Karpas-422 (cell line): ENCODE results near the gene SLC36A2. TPM values are rescaled to one million over a fixed set of nuclear protein-coding genes. Genes with fewer than 3 reads are reported as not detected.

Source experiments
- DNase-seq: peaks from one replicate; pipeline ENCODE4 v3.0.0-alpha.2; 2015
- H2AFZ ChIP-seq: fragments of 200-600 bp; sonication (generic); 2 replicates; pipeline ENCODE4 v1.6.1; 2014; ENCODE audit warnings: antibody characterized with exemption, low read length, mixed read lengths
- H3K27ac ChIP-seq: fragments of 200-600 bp; sonication (generic); 2 replicates; pipeline ENCODE4 v1.5.1; 2014; ENCODE audit warnings: mild to moderate bottlenecking, low read length, moderate library complexity
- H3K27me3 ChIP-seq: fragments of 200-600 bp; sonication (generic); 2 replicates; pipeline ENCODE4 v1.6.1; 2014; ENCODE audit warnings: low read length, mixed read lengths
- H3K36me3 ChIP-seq: fragments of 200-600 bp; sonication (generic); 2 replicates; pipeline ENCODE4 v1.6.1; 2014; ENCODE audit warnings: low read length, mixed read lengths; ENCODE audit not compliant: insufficient read depth
- H3K4me1 ChIP-seq: fragments of 200-600 bp; sonication (generic); 2 replicates; pipeline ENCODE4 v1.6.1; 2014; ENCODE audit warnings: mild to moderate bottlenecking, low read length, mixed read lengths
- H3K4me2 ChIP-seq: fragments of 200-600 bp; sonication (generic); 2 replicates; pipeline ENCODE4 v1.6.1; 2014; ENCODE audit warnings: low read length, low read depth, mild to moderate bottlenecking; ENCODE audit not compliant: poor library complexity, severe bottlenecking
- H3K4me3 ChIP-seq: fragments of 200-600 bp; sonication (generic); 2 replicates; pipeline ENCODE4 v1.5.1; 2014; ENCODE audit warnings: mild to moderate bottlenecking, antibody characterized with exemption, low read length, mixed read lengths
- H3K79me2 ChIP-seq: fragments of 200-600 bp; sonication (generic); 2 replicates; pipeline ENCODE4 v1.6.1; 2014; ENCODE audit warnings: mild to moderate bottlenecking, low read length, mixed read lengths
- H3K9ac ChIP-seq: fragments of 200-600 bp; sonication (generic); 2 replicates; pipeline ENCODE4 v1.6.0; 2014; ENCODE audit warnings: low read length
- H3K9me2 ChIP-seq: fragments of 200-600 bp; sonication (generic), shearing (Covaris generic); replicated peaks from 2 replicates; pipeline ENCODE4 v1.6.0; 2014; ENCODE audit warnings: mild to moderate bottlenecking, low read length, moderate library complexity; ENCODE audit not compliant: insufficient read depth
- H3K9me3 ChIP-seq: fragments of 300-700, 200-600 bp; sonication (generic); 2 replicates; pipeline ENCODE4 v1.6.1; 2014; ENCODE audit warnings: low read length, mixed read lengths
- H4K20me1 ChIP-seq: fragments of 200-600 bp; sonication (generic); 2 replicates; pipeline ENCODE4 v1.6.1; 2014; ENCODE audit warnings: mild to moderate bottlenecking, antibody characterized with exemption, low read length, low read depth; ENCODE audit not compliant: insufficient read depth
- total RNA-seq: library from RNA; depleted of rRNA; stranded (reverse); fragments of >200 nt; shearing (Covaris generic); gene quantifications from 2 replicates; pipeline ENCODE4 v1.2.3, GENCODE V29; 2014; ENCODE audit warnings: low replicate concordance; rRNA removed

SLC36A2 gene
- total RNA-seq, 1 experiment from 2014 or later, result not detected

DNA sequence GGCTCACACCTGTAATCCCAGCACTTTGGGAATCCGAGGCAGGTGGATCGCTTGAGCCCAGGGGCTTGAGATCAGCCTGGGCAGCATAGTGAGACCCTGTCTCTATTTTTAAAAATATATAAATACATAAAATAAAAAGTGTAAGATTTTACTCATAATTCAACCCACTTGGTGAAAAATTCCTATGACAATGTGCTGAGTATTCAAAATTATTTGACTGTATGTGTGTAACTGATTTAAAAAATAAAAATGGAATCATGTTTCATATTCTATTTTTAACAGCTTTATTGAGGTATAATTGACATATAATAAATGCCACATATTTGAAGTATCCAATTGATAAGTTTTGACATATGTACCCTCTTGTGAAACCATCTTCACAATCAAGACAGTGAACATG lies 71.6 kb downstream of the SLC36A2 start:
- Histone ChIP-seq H3K9ac (no peak overlapping the region), H3K4me1 (no peaks in the 10 kb centered on the region), H3K4me3 (no peak overlapping the region), H3K4me2 (no peak overlapping the region), H3K79me2 (no peaks in the 10 kb centered on the region), H2AFZ (no peak overlapping the region), H4K20me1 (no peaks in the 10 kb centered on the region), H3K36me3 (0 out of 2 replicates have a peak, but pooled peaks cover under 1% of the 10 kb centered on the region), H3K27ac (no peak overlapping the region), H3K9me2 (no peaks in the 10 kb centered on the region), H3K27me3 (no peaks in the 10 kb centered on the region), H3K9me3 (no peaks in the 10 kb centered on the region)
- no peak for DNase-seq

DNA sequence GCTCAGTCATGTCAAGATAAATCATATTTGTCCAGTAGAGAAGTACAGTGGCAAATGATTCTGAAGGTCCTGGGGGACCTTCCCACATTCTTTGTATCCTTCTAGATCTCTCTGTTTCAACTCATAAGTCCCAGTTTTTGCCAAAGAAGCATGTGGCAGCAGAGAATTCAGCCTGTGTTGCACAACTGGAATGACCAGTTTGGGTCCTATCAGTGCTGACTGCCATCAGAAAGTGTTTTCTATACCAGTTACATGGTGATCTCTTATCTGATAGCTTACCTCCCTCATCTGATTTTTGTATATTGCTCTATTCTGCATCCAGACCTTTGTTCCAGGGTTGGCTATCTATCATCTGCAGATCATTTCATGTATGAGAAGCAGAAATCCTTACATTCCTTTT lies 72.7 kb downstream of the SLC36A2 start:
- H3K36me3 ChIP-seq, result peaks cover 12% of the 10 kb centered on the region; the same call in 1 of the 2 replicates
- no peaks in the 10 kb centered on the region for H4K20me1 ChIP-seq
- H3K9me2 ChIP-seq, result no peaks in the 10 kb centered on the region
- H3K9ac ChIP-seq, result no peak overlapping the region
- peaks cover 5% of the 10 kb centered on the region for H3K4me1 ChIP-seq
- H3K4me2 ChIP-seq, result no peak overlapping the region
- no peaks in the 10 kb centered on the region for H3K9me3 ChIP-seq
- no peak overlapping the region for H3K27ac ChIP-seq
- H3K79me2 ChIP-seq, result no peaks in the 10 kb centered on the region
- no peak for DNase-seq
- H3K27me3 ChIP-seq, result no peaks in the 10 kb centered on the region
- H2AFZ ChIP-seq, result no peak overlapping the region
- H3K4me3 ChIP-seq, result no peak overlapping the region

DNA sequence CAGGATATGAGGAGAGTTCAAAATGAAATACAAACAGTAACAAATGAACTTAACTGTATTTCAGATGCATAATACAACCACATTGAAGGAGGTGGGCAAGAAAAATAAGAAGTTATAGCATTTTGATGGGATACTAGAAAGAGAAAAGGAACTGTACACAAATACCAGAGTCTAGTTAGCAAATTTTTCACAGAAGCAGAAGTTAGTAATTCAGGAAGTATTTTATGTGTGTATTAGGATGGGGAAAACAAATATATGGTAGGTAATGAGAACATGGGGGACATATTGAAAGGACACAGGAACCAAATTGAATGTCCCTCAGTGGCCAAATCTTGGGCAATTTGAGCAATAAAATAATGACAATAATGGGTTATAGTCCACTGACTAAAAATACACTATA lies 76.0 kb downstream of the SLC36A2 start:
- Histone ChIP-seq H3K4me1 (peaks cover 5% of the 10 kb centered on the region), H3K36me3 (peaks cover 27% of the 10 kb centered on the region; the same call in 1 of the 2 replicates), H3K9me3 (no peaks in the 10 kb centered on the region), H3K4me3 (no peak overlapping the region), H3K9me2 (no peaks in the 10 kb centered on the region), H3K27ac (no peak overlapping the region), H2AFZ (no peak overlapping the region), H4K20me1 (no peaks in the 10 kb centered on the region), H3K9ac (no peak overlapping the region), H3K27me3 (no peaks in the 10 kb centered on the region), H3K79me2 (no peaks in the 10 kb centered on the region), H3K4me2 (no peak overlapping the region)
- no peak for DNase-seq

DNA sequence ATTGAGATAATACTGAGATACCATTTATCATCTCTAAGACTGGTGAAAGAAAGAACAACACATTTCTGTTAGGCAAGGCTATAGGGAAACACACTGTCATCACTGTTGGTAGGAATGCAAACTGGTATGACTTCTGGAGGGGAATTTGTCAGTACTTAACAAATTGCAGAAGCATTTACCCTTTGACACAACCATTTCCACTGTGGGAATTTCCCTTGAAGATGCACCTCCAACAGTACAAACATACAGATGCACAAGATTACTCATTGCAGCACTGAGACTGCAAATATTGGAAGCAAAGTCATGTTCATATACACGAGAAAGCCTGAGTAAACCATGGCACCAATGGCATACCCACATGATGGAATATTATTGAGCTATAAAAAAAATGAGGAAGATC lies 76.8 kb downstream of the SLC36A2 start:
- Histone ChIP-seq H3K4me1 (peaks cover 5% of the 10 kb centered on the region), H3K79me2 (no peaks in the 10 kb centered on the region), H3K27me3 (no peaks in the 10 kb centered on the region), H3K4me3 (no peak overlapping the region), H3K4me2 (no peak overlapping the region), H3K9me3 (no peaks in the 10 kb centered on the region), H3K36me3 (peaks cover 31% of the 10 kb centered on the region; the same call in 1 of the 2 replicates), H3K9ac (no peak overlapping the region), H3K27ac (no peak overlapping the region), H4K20me1 (no peaks in the 10 kb centered on the region; the same call in 1 of the 2 replicates), H2AFZ (no peak overlapping the region), H3K9me2 (no peaks in the 10 kb centered on the region)
- no peak for DNase-seq

DNA sequence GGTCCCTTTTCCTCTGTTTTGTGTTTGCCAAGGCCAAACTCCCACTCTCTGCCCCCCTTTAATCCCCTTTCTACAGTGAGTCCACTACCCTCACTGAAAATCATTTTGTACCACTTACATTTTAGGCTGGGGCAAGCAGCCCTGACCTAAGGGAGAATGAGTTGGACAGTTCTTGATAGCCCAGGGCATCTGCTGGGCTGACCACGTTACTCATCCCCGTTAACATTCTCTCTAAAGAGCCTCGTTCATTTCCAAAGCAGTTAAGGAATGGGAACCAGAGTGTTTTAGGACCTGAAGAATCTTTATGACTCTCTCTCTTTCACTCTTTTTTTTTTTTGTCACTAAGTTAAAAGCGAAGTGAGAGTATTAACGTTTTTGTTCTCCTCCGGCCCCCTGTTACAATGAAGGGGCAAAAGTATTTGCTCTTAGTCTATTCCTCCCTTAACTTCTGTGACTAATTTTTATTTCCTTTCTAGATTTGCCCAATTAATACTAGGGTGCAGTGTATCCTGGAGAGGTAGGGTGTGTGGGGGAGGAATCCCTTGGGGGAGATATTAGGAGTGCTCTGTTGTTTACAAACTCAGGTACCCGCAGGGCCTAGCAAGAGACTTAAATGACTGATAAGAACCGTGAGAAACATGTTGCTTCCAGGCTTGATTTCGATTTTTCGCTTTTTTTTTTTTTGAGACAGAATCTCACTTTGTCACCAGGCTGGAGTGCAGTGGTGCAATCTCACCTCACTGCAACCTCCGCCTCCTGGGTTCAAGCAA lies 79.7 kb downstream of the SLC36A2 start:
- Histone ChIP-seq H3K36me3 (peaks cover 55% of the 10 kb centered on the region), H3K4me1 (peaks cover 5% of the 10 kb centered on the region), H3K27ac (no peak overlapping the region), H3K4me3 (no peak overlapping the region), H3K9ac (no peak overlapping the region), H3K9me3 (no peaks in the 10 kb centered on the region), H3K27me3 (no peaks in the 10 kb centered on the region), H2AFZ (no peak overlapping the region), H4K20me1 (peaks cover 10% of the 10 kb centered on the region; the same call in 1 of the 2 replicates), H3K79me2 (peaks cover 4% of the 10 kb centered on the region; the same call in 1 of the 2 replicates), H3K4me2 (no peak overlapping the region), H3K9me2 (no peaks in the 10 kb centered on the region)
- no peak for DNase-seq

Other genes with a start within 250 kb of the SLC36A2 start
- gene ANXA6, start 189.8 kb downstream of the SLC36A2 start, total RNA-seq, result 277 and 387 TPM in 2 replicates
- gene CCDC69, start 123.5 kb downstream of the SLC36A2 start, total RNA-seq, result 241 and 291 TPM in 2 replicates
- gene GM2A, start 94.4 kb downstream of the SLC36A2 start, total RNA-seq, result 132 and 133 TPM in 2 replicates
- gene SLC36A3, start 43.8 kb downstream of the SLC36A2 start, total RNA-seq, result not detected in 2 replicates
- 8.4 and 12.7 TPM in 2 replicates for gene SLC36A1, start 100.0 kb upstream of the SLC36A2 start, total RNA-seq
- not detected in 2 replicates for gene FAT2, start 243.8 kb upstream of the SLC36A2 start, total RNA-seq